ENCODE data around the gene ZNF423.

ZNF423 gene

GRCh38 chr16:49527611-49528010 is 328.3 kb downstream of the ZNF423 start:
- no peak for TF ChIP-seq TAF1 (IDR thresholded peaks at IDR 0.05; ENCODE audit: borderline replicate concordance, insufficient read depth, low read length)
- no peak for TF ChIP-seq POLR2AphosphoS5 (IDR thresholded peaks at IDR 0.05; ENCODE audit: low read depth, low read length)
- no peak for TF ChIP-seq SIN3A (IDR thresholded peaks at IDR 0.05; ENCODE audit: borderline replicate concordance, insufficient read depth, low read length)
- TF ChIP-seq REST (IDR thresholded peaks at IDR 0.05; ENCODE audit: insufficient read depth in 1 of 2, low read depth in 2 of 2, low read length in 2 of 2) = no peak
- TF ChIP-seq FOXP2 (optimal IDR thresholded peaks at IDR 0.05; ENCODE audit: borderline replicate concordance, extremely low read depth, extremely low read length, insufficient read depth) = no peak

- no peak for TF ChIP-seq TAF1 (IDR thresholded peaks at IDR 0.05; ENCODE audit: borderline replicate concordance, insufficient read depth, low read length)
- TF ChIP-seq POLR2AphosphoS5 (IDR thresholded peaks at IDR 0.05; ENCODE audit: low read depth, low read length) = no peak
- TF ChIP-seq REST (IDR thresholded peaks at IDR 0.05; ENCODE audit: insufficient read depth in 1 of 2, low read depth in 2 of 2, low read length in 2 of 2) = no peak
- no peak for TF ChIP-seq FOXP2 (optimal IDR thresholded peaks at IDR 0.05; ENCODE audit: borderline replicate concordance, extremely low read depth, extremely low read length, insufficient read depth)
- TF ChIP-seq SIN3A (IDR thresholded peaks at IDR 0.05; ENCODE audit: borderline replicate concordance, insufficient read depth, low read length) = no peak
Observed at GRCh38 chr16:49526860-49527365, 329.0 kb downstream of the ZNF423 start.

- no peak for TF ChIP-seq SIN3A (IDR thresholded peaks at IDR 0.05; ENCODE audit: borderline replicate concordance, insufficient read depth, low read length)
- TF ChIP-seq FOXP2 (optimal IDR thresholded peaks at IDR 0.05; ENCODE audit: borderline replicate concordance, extremely low read depth, extremely low read length, insufficient read depth) = no peak
- no peak for TF ChIP-seq POLR2AphosphoS5 (IDR thresholded peaks at IDR 0.05; ENCODE audit: low read depth, low read length)
- no peak for TF ChIP-seq REST (IDR thresholded peaks at IDR 0.05; ENCODE audit: insufficient read depth in 1 of 2, low read depth in 2 of 2, low read length in 2 of 2)
- TF ChIP-seq TAF1 (IDR thresholded peaks at IDR 0.05; ENCODE audit: borderline replicate concordance, insufficient read depth, low read length) = no peak
Observed at GRCh38 chr16:49524947-49525315, 331.0 kb downstream of the ZNF423 start.

GRCh38 chr16:49524216-49524946 is 331.5 kb downstream of the ZNF423 start:
- TF ChIP-seq REST (IDR thresholded peaks at IDR 0.05; ENCODE audit: insufficient read depth in 1 of 2, low read depth in 2 of 2, low read length in 2 of 2) = no peak
- no peak for TF ChIP-seq FOXP2 (optimal IDR thresholded peaks at IDR 0.05; ENCODE audit: borderline replicate concordance, extremely low read depth, extremely low read length, insufficient read depth)
- TF ChIP-seq TAF1 (IDR thresholded peaks at IDR 0.05; ENCODE audit: borderline replicate concordance, insufficient read depth, low read length) = no peak
- no peak for TF ChIP-seq SIN3A (IDR thresholded peaks at IDR 0.05; ENCODE audit: borderline replicate concordance, insufficient read depth, low read length)
- TF ChIP-seq POLR2AphosphoS5 (IDR thresholded peaks at IDR 0.05; ENCODE audit: low read depth, low read length) = no peak

Data from PFSK-1 (cell line).